Adrenal gland (tissue), 12 donors: ENCODE measurements around the gene GPR68. TPM values are rescaled to one million over a fixed set of nuclear protein-coding genes. Genes with fewer than 3 reads are reported as not detected.

Experiments
- DNase-seq, 7 donors: peaks; one replicate each; pipeline ENCODE4 v3.0.0-alpha.2; 2019 to 2020
- H3K27ac ChIP-seq, 5 donors: fragments of 200-600 bp; sonication (generic) in 4 of 5; 1 replicate in 3 of 5; 2 replicates in 2 of 5; pipeline versions ENCODE4 v1.5.1 to v1.8.0; 2016 to 2020; ENCODE audit warnings: mild to moderate bottlenecking in 1 of 5
- H3K27me3 ChIP-seq: fragments of 200-600 bp; 2 replicates; pipeline ENCODE4 v1.8.0; 2021
- H3K36me3 ChIP-seq, 2 donors: fragments of 200-600 bp; replicated peaks in 1 of 2; 1 replicate in 1 of 2; 2 replicates in 1 of 2; pipeline versions ENCODE4 v1.5.1 to v1.8.0; 2018 to 2022
- H3K4me1 ChIP-seq, 2 donors: fragments of 200-600 bp; replicated peaks in 1 of 2; 1 replicate in 1 of 2; 2 replicates in 1 of 2; pipeline versions ENCODE4 v1.5.1 to v1.8.0; 2018 to 2021
- H3K4me3 ChIP-seq, 4 donors: fragments of 200-600 bp; sonication (generic) in 3 of 4; one replicate each; pipeline ENCODE4 v1.5.1; 2016 to 2018
- H3K9me3 ChIP-seq, 3 donors: fragments of 200-600 bp; sonication (generic) in 1 of 3; replicated peaks in 1 of 3; 1 replicate in 2 of 3; 2 replicates in 1 of 3; pipeline versions ENCODE4 v1.5.1 to v1.8.0; 2016 to 2021
- CTCF ChIP-seq, 6 experiments: fragments of 450-650 bp in 4 of 6; fragments of 200-600 bp in 2 of 6; sonication (generic) in 1 of 6; IDR thresholded peaks; 1 replicate in 5 of 6; 2 replicates in 1 of 6; pipeline versions ENCODE4 v1.5.1 to v1.8.0; 2016 to 2021; ENCODE audit warnings: antibody characterized with exemption in 6 of 6, mild to moderate bottlenecking in 2 of 6, moderate library complexity in 1 of 6
- POLR2A ChIP-seq, 2 donors: fragments of 450-650 bp; IDR thresholded peaks; one replicate each; pipeline ENCODE4 v1.6.1; 2017; ENCODE audit warnings: antibody characterized with exemption in 2 of 2, mild to moderate bottlenecking in 2 of 2, moderate library complexity in 1 of 2
- WGBS, 4 donors: extraction: QIAGEN DNeasy Blood & Tissue Kit in 2 of 4; methylation state at CpG; one replicate each; pipeline versions ENCODE4 v1.1.5 to v1.1.7; 2013 to 2017; 5-methylcytosine and 5-hydroxymethylcytosine counted together
- intact Hi-C, 2 donors: fragments of 100-400 bp; cut with DNase I; formaldehyde crosslinking; loops; one replicate each; pipeline versions ENCODE4 v1.14.1 to v1.15.0; 2022 to 2023
- polyA plus RNA-seq, 3 donors: library from polyadenylated mRNA; stranded (reverse); fragments of 200-250 nt in 2 of 3; fragments of 350-450 nt in 1 of 3; fragmentation: Illumina TruSeq in 1 of 3; extraction: RNeasy Lipid Tissue Mini Kit (QIAGEN cat#74804) in 1 of 3; gene quantifications; one replicate each; pipeline ENCODE4 v1.2.3, GENCODE V29; 2013 to 2014
- total RNA-seq, 9 donors: library from RNA; depleted of rRNA in 4 of 9; stranded (reverse); fragments of >200 nt in 4 of 9; fragments of 120-200 nt in 1 of 9; fragmentation: NEBNext Ultra II Directional in 1 of 9; extraction: Animal tissue kit (Norgen Biotek cat#: 25700) in 1 of 9; gene quantifications; one replicate each; pipeline versions ENCODE4 v1.1.0 to v1.2.4, GENCODE V29; 2013 to 2023
- donor health status: healthy with polysubstance abuse.
- donor health status: Bipolar disorder and iron deficiency.
- donor health status: DM: yes; HTN: yes; CAD: no.
- donor health status: DM: no; HTN: no; CAD: no.
- donor health status: DM: no; HTN: no; CAD: no.
- donor health status: DM: yes; HTN: yes; CAD: no.

The GPR68 gene
- total and polyA plus RNA-seq, 12 donors = 0.28 to 4.5 (median 1.0) TPM; not detected in 1

DNA sequence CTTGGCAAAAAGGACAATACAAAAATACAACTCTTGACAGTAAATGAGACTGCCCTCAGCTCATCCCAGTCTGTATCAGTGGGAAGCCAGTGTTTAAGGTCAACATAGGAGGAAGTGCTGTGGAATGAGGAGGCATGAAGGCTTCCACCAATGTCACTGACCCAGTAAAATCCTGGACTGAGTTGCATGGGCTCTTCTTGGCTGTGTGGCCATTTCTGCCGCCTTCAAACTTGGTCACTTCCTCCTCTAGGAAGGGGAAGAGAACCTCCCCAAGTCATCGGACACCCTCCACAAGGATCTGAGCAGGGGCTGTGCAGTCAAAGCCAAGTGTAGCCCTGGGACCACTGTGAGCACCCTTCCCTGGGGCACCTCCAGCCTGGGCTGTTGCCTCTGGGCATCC is 11.9 kb downstream of the GPR68 start:
- no peaks in the 10 kb centered on the region for H3K9me3 ChIP-seq
- H3K4me1 ChIP-seq = no peaks in the 10 kb centered on the region
- H3K36me3 ChIP-seq = no peaks in the 10 kb centered on the region
- no peak overlapping the region for H3K4me3 ChIP-seq
- H3K27ac ChIP-seq = no peak overlapping the region
- intact Hi-C loops = no loop called here
- no peak for TF ChIP-seq POLR2A (IDR thresholded peaks at IDR 0.05)
- no peak for TF ChIP-seq CTCF (IDR thresholded peaks at IDR 0.05)
- no peak for DNase-seq
- no peaks in the 10 kb centered on the region for H3K27me3 ChIP-seq
- WGBS, 4 donors = 65 to 72% (median 69%) methylated on average over 1 to 2 of the region's 2 CpGs

DNA sequence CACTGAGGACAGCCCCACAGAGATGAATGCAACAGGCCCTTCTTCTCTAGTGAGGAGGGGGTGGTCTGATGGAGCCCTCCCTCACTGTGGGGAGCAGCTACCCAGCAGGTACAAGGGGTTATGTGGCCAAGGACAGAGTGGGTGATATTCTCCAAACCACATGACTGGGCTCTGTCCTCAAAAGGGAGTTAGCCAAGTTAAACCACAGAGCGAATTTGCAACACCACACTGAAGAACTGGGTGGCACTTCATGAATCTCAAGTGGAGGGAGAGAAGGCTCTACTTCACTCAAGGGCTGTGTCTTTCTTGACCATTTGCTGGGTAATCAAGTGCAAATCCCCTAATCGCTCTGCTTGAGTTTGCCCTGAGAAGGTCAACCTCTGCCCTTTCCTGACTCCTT is 12.5 kb downstream of the GPR68 start:
- Histone ChIP-seq H3K36me3 (no peaks in the 10 kb centered on the region), H3K27ac (no peak overlapping the region), H3K4me3 (no peak overlapping the region), H3K27me3 (no peaks in the 10 kb centered on the region), H3K9me3 (no peaks in the 10 kb centered on the region), H3K4me1 (no peaks in the 10 kb centered on the region)
- 84 to 96% (median 91%) methylated on average over 2 of the region's 2 CpGs for WGBS, 4 donors
- no peak for TF ChIP-seq CTCF (IDR thresholded peaks at IDR 0.05)
- intact Hi-C loops = no loop called here
- no peak for DNase-seq

- no peak for TF ChIP-seq CTCF (IDR thresholded peaks at IDR 0.05)
- TF ChIP-seq POLR2A (IDR thresholded peaks at IDR 0.05) = no peak
- H3K36me3 ChIP-seq = no peaks in the 10 kb centered on the region
- H3K9me3 ChIP-seq = no peaks in the 10 kb centered on the region
- intact Hi-C loops = no loop called here
- no peaks in the 10 kb centered on the region for H3K27me3 ChIP-seq
- no peaks in the 10 kb centered on the region for H3K4me1 ChIP-seq
- H3K27ac ChIP-seq = no peak overlapping the region
- 73 to 87% (median 76%) methylated on average over 3 of the region's 3 CpGs for WGBS, 4 donors
- no peak for DNase-seq
- no peak overlapping the region for H3K4me3 ChIP-seq
Measured at GRCh38 chr14:91231446-91231845, 13.1 kb downstream of the GPR68 start.

GRCh38 chr14:91230397-91231035 is 14.0 kb downstream of the GPR68 start:
- Histone ChIP-seq H3K4me3 (no peak overlapping the region), H3K9me3 (no peaks in the 10 kb centered on the region), H3K36me3 (no peaks in the 10 kb centered on the region), H3K27ac (no peak overlapping the region), H3K27me3 (no peaks in the 10 kb centered on the region), H3K4me1 (no peaks in the 10 kb centered on the region)
- intact Hi-C loops = no loop called here
- 88 to 95% (median 92%) methylated on average over 4 of the region's 4 CpGs for WGBS, 4 donors
- DNase-seq = no peak
- TF ChIP-seq POLR2A (IDR thresholded peaks at IDR 0.05) (no peak), CTCF (IDR thresholded peaks at IDR 0.05) (no peak)
